Measurements from ENCODE around the gene CAT.
A peak's percentile ranks its signal among the peaks of the same experiment; 100 is the strongest.

Gene CAT

GRCh38 chr11:34438529-34439507 lies at the start of gene CAT:
CAT (plus strand) TSS chr11:34438934; CDS start chr11:34439014, 80 bp downstream.
- peak within 1 kb of the TSS; percentile 85 for H3K4me3 ChIP-seq (ENCODE audit: low read length)
- H3K4me1 ChIP-seq (ENCODE audit: control insufficient read depth, insufficient read depth, low read length) = peaks cover 10% of the 10 kb centered on the region
- no peaks in the 10 kb centered on the region for H3K36me3 ChIP-seq (ENCODE audit: control insufficient read depth, insufficient read depth, low read length)
- no peaks in the 10 kb centered on the region for H3K27me3 ChIP-seq (ENCODE audit: control insufficient read depth, insufficient read depth, low read length)
- H3K9ac ChIP-seq (ENCODE audit: low read length) = peak within 1 kb of the TSS; percentile 59
- peak within 1 kb of the TSS; percentile 88 for H3K27ac ChIP-seq (ENCODE audit: low read depth, low read length)

- no peak overlapping the region for H3K9ac ChIP-seq (ENCODE audit: low read length)
- no peaks in the 10 kb centered on the region for H3K36me3 ChIP-seq (ENCODE audit: control insufficient read depth, insufficient read depth, low read length)
- no peak overlapping the region for H3K27ac ChIP-seq (ENCODE audit: low read depth, low read length)
- no peaks in the 10 kb centered on the region for H3K27me3 ChIP-seq (ENCODE audit: control insufficient read depth, insufficient read depth, low read length)
- H3K4me3 ChIP-seq (ENCODE audit: low read length) = no peak overlapping the region
- H3K4me1 ChIP-seq (ENCODE audit: control insufficient read depth, insufficient read depth, low read length) = no peaks in the 10 kb centered on the region
Measured at GRCh38 chr11:34394771-34395300, 43.9 kb upstream of the CAT start.

GRCh38 chr11:34395916-34396550 lies 42.7 kb upstream of the CAT start:
- Histone ChIP-seq H3K9ac (ENCODE audit: low read length) (no peak overlapping the region), H3K27me3 (ENCODE audit: control insufficient read depth, insufficient read depth, low read length) (no peaks in the 10 kb centered on the region), H3K36me3 (ENCODE audit: control insufficient read depth, insufficient read depth, low read length) (no peaks in the 10 kb centered on the region), H3K27ac (ENCODE audit: low read depth, low read length) (no peak overlapping the region), H3K4me3 (ENCODE audit: low read length) (no peak overlapping the region), H3K4me1 (ENCODE audit: control insufficient read depth, insufficient read depth, low read length) (no peaks in the 10 kb centered on the region)

- Histone ChIP-seq H3K9ac (ENCODE audit: low read length) (no peak overlapping the region), H3K4me1 (ENCODE audit: control insufficient read depth, insufficient read depth, low read length) (no peaks in the 10 kb centered on the region), H3K36me3 (ENCODE audit: control insufficient read depth, insufficient read depth, low read length) (no peaks in the 10 kb centered on the region), H3K27ac (ENCODE audit: low read depth, low read length) (no peak overlapping the region), H3K4me3 (ENCODE audit: low read length) (no peak overlapping the region), H3K27me3 (ENCODE audit: control insufficient read depth, insufficient read depth, low read length) (no peaks in the 10 kb centered on the region)
Measured at GRCh38 chr11:34397120-34397519, 41.6 kb upstream of the CAT start.

GRCh38 chr11:34397811-34398210 lies 40.9 kb upstream of the CAT start:
- no peak overlapping the region for H3K27ac ChIP-seq (ENCODE audit: low read depth, low read length)
- no peaks in the 10 kb centered on the region for H3K36me3 ChIP-seq (ENCODE audit: control insufficient read depth, insufficient read depth, low read length)
- no peak overlapping the region for H3K9ac ChIP-seq (ENCODE audit: low read length)
- no peaks in the 10 kb centered on the region for H3K27me3 ChIP-seq (ENCODE audit: control insufficient read depth, insufficient read depth, low read length)
- no peaks in the 10 kb centered on the region for H3K4me1 ChIP-seq (ENCODE audit: control insufficient read depth, insufficient read depth, low read length)
- H3K4me3 ChIP-seq (ENCODE audit: low read length) = no peak overlapping the region

- H3K4me1 ChIP-seq (ENCODE audit: control insufficient read depth, insufficient read depth, low read length) = no peaks in the 10 kb centered on the region
Measured at GRCh38 chr11:34403431-34403830, 35.3 kb upstream of the CAT start.

GRCh38 chr11:34404280-34404679 lies 34.5 kb upstream of the CAT start:
- Histone ChIP-seq H3K27me3 (ENCODE audit: control insufficient read depth, insufficient read depth, low read length) (no peaks in the 10 kb centered on the region), H3K9ac (ENCODE audit: low read length) (no peak overlapping the region), H3K4me1 (ENCODE audit: control insufficient read depth, insufficient read depth, low read length) (no peaks in the 10 kb centered on the region), H3K4me3 (ENCODE audit: low read length) (no peak overlapping the region), H3K27ac (ENCODE audit: low read depth, low read length) (no peak overlapping the region), H3K36me3 (ENCODE audit: control insufficient read depth, insufficient read depth, low read length) (no peaks in the 10 kb centered on the region)

More at GRCh38 chr11:34403431-34403830, 35.3 kb upstream of the CAT start:
- no peak overlapping the region for H3K4me3 ChIP-seq (ENCODE audit: low read length)
- H3K27ac ChIP-seq (ENCODE audit: low read depth, low read length) = no peak overlapping the region
- H3K36me3 ChIP-seq (ENCODE audit: control insufficient read depth, insufficient read depth, low read length) = no peaks in the 10 kb centered on the region
- H3K27me3 ChIP-seq (ENCODE audit: control insufficient read depth, insufficient read depth, low read length) = no peaks in the 10 kb centered on the region
- H3K9ac ChIP-seq (ENCODE audit: low read length) = no peak overlapping the region

GRCh38 chr11:34405079-34405858 lies 33.5 kb upstream of the CAT start:
- no peaks in the 10 kb centered on the region for H3K36me3 ChIP-seq (ENCODE audit: control insufficient read depth, insufficient read depth, low read length)
- no peak overlapping the region for H3K4me3 ChIP-seq (ENCODE audit: low read length)
- no peak overlapping the region for H3K9ac ChIP-seq (ENCODE audit: low read length)
- H3K4me1 ChIP-seq (ENCODE audit: control insufficient read depth, insufficient read depth, low read length) = no peaks in the 10 kb centered on the region
- no peak overlapping the region for H3K27ac ChIP-seq (ENCODE audit: low read depth, low read length)
- no peaks in the 10 kb centered on the region for H3K27me3 ChIP-seq (ENCODE audit: control insufficient read depth, insufficient read depth, low read length)

GRCh38 chr11:34406413-34406812 lies 32.3 kb upstream of the CAT start:
- H3K36me3 ChIP-seq (ENCODE audit: control insufficient read depth, insufficient read depth, low read length) = no peaks in the 10 kb centered on the region
- H3K4me3 ChIP-seq (ENCODE audit: low read length) = no peak overlapping the region
- no peaks in the 10 kb centered on the region for H3K27me3 ChIP-seq (ENCODE audit: control insufficient read depth, insufficient read depth, low read length)
- H3K27ac ChIP-seq (ENCODE audit: low read depth, low read length) = no peak overlapping the region
- H3K4me1 ChIP-seq (ENCODE audit: control insufficient read depth, insufficient read depth, low read length) = no peaks in the 10 kb centered on the region
- no peak overlapping the region for H3K9ac ChIP-seq (ENCODE audit: low read length)

- H3K4me3 ChIP-seq (ENCODE audit: low read length) = no peak overlapping the region
- H3K9ac ChIP-seq (ENCODE audit: low read length) = no peak overlapping the region
- no peaks in the 10 kb centered on the region for H3K27me3 ChIP-seq (ENCODE audit: control insufficient read depth, insufficient read depth, low read length)
- no peaks in the 10 kb centered on the region for H3K4me1 ChIP-seq (ENCODE audit: control insufficient read depth, insufficient read depth, low read length)
- no peak overlapping the region for H3K27ac ChIP-seq (ENCODE audit: low read depth, low read length)
- H3K36me3 ChIP-seq (ENCODE audit: control insufficient read depth, insufficient read depth, low read length) = no peaks in the 10 kb centered on the region
Measured at GRCh38 chr11:34407121-34407813, 31.5 kb upstream of the CAT start.

- H3K27ac ChIP-seq (ENCODE audit: low read depth, low read length) = no peak overlapping the region
- no peaks in the 10 kb centered on the region for H3K27me3 ChIP-seq (ENCODE audit: control insufficient read depth, insufficient read depth, low read length)
- H3K9ac ChIP-seq (ENCODE audit: low read length) = no peak overlapping the region
- no peaks in the 10 kb centered on the region for H3K4me1 ChIP-seq (ENCODE audit: control insufficient read depth, insufficient read depth, low read length)
- H3K4me3 ChIP-seq (ENCODE audit: low read length) = no peak overlapping the region
- H3K36me3 ChIP-seq (ENCODE audit: control insufficient read depth, insufficient read depth, low read length) = no peaks in the 10 kb centered on the region
Measured at GRCh38 chr11:34408580-34409172, 30.1 kb upstream of the CAT start.
